Tibial nerve (tissue), 4 donors: ENCODE measurements around the gene EPB41L1. TPM values are rescaled to one million over a fixed set of nuclear protein-coding genes. Genes with fewer than 3 reads are reported as not detected.

Experiments used
- DNase-seq, 2 donors: peaks; one replicate each; pipeline ENCODE4 v3.0.0-alpha.2; 2019; ENCODE audit warnings: low spot score in 2 of 2
- H3K27ac ChIP-seq, 4 donors: fragments of 200-600 bp; sonication (generic) in 3 of 4; one replicate each; pipeline ENCODE4 v1.5.1; 2017 to 2019; ENCODE audit warnings: mild to moderate bottlenecking in 1 of 4
- H3K27me3 ChIP-seq, 2 donors: fragments of 200-600 bp; sonication (generic) in 1 of 2; one replicate each; pipeline versions ENCODE4 v1.5.1 to v1.6.0; 2017 to 2019
- H3K36me3 ChIP-seq, 3 donors: fragments of 200-600 bp; sonication (generic); one replicate each; pipeline ENCODE4 v1.5.1; 2018 to 2019
- H3K4me1 ChIP-seq, 4 donors: fragments of 200-600 bp; sonication (generic) in 3 of 4; one replicate each; pipeline ENCODE4 v1.5.1; 2017 to 2019
- H3K4me3 ChIP-seq, 4 donors: fragments of 200-600 bp; sonication (generic) in 3 of 4; one replicate each; pipeline ENCODE4 v1.5.1; 2017 to 2019; ENCODE audit warnings: mild to moderate bottlenecking in 1 of 4, moderate library complexity in 1 of 4
- H3K9me3 ChIP-seq, 4 donors: fragments of 200-600 bp; sonication (generic) in 3 of 4; one replicate each; pipeline ENCODE4 v1.5.1; 2017 to 2019
- CTCF ChIP-seq, 5 experiments: fragments of 200-600 bp in 3 of 5; fragments of 450-650 bp in 2 of 5; sonication (generic) in 3 of 5; IDR thresholded peaks; one replicate each; pipeline ENCODE4 v1.5.1; 2016 to 2019; ENCODE audit warnings: antibody characterized with exemption in 5 of 5, mild to moderate bottlenecking in 3 of 5, moderate library complexity in 2 of 5
- EP300 ChIP-seq, 2 donors: sonication (generic); formaldehyde crosslinking; IDR thresholded peaks; one replicate each; pipeline ENCODE4 v1.6.1; 2017; ENCODE audit warnings: antibody characterized with exemption in 2 of 2, mild to moderate bottlenecking in 1 of 2
- POLR2A ChIP-seq, 2 donors: fragments of 450-650 bp; IDR thresholded peaks; one replicate each; pipeline ENCODE4 v1.6.1; 2017; ENCODE audit warnings: antibody characterized with exemption in 2 of 2, mild to moderate bottlenecking in 2 of 2, moderate library complexity in 2 of 2
- WGBS, 2 donors: methylation state at CpG; one replicate each; pipeline ENCODE4 v1.1.5; 2018; 5-methylcytosine and 5-hydroxymethylcytosine counted together
- total RNA-seq, 4 donors: library from RNA; depleted of rRNA; stranded (reverse); fragments of >200 nt; gene quantifications; one replicate each; pipeline ENCODE4 v1.1.0, GENCODE V29; 2016

The EPB41L1 gene
- total RNA-seq, 4 donors from 2014 or later: 19.9 to 55.3 (median 30.8) TPM

- TF ChIP-seq EP300 (IDR thresholded peaks at IDR 0.05) (no peak), CTCF (IDR thresholded peaks at IDR 0.05) (no peak), POLR2A (IDR thresholded peaks at IDR 0.05) (no peak)
- Histone ChIP-seq H3K4me3 (no peak overlapping the region), H3K4me1 (peaks cover 0 to 20% (median 8%) of the 10 kb centered on the region in 4 donors), H3K36me3 (no peaks in the 10 kb centered on the region), H3K9me3 (no peaks in the 10 kb centered on the region), H3K27ac (peak overlapping the region in 2 of 4 donors; percentile 1 to 13), H3K27me3 (no peaks in the 10 kb centered on the region)
- DNase-seq: no peak
- 30 to 32% methylated on average over 13 of the region's 13 CpGs for WGBS, 2 donors
These were observed 40.8 kb upstream of the EPB41L1 start for GRCh38 chr20:36113566-36114250.

GRCh38 chr20:36114707-36115106 is 39.8 kb upstream of the EPB41L1 start:
- 83 to 85% methylated on average over 3 of the region's 3 CpGs for WGBS, 2 donors
- no peaks in the 10 kb centered on the region for H3K36me3 ChIP-seq
- H3K27me3 ChIP-seq: no peaks in the 10 kb centered on the region
- H3K4me3 ChIP-seq: no peak overlapping the region
- no peak for DNase-seq
- H3K9me3 ChIP-seq: no peaks in the 10 kb centered on the region
- peaks cover 0 to 20% (median 8%) of the 10 kb centered on the region in 4 donors for H3K4me1 ChIP-seq
- no peak overlapping the region for H3K27ac ChIP-seq
- no peak for TF ChIP-seq CTCF (IDR thresholded peaks at IDR 0.05)
- no peak for TF ChIP-seq POLR2A (IDR thresholded peaks at IDR 0.05)
- no peak for TF ChIP-seq EP300 (IDR thresholded peaks at IDR 0.05)

- H3K36me3 ChIP-seq: no peaks in the 10 kb centered on the region
- peaks cover 0 to 20% (median 8%) of the 10 kb centered on the region in 4 donors for H3K4me1 ChIP-seq
- H3K4me3 ChIP-seq: no peak overlapping the region
- H3K27me3 ChIP-seq: no peaks in the 10 kb centered on the region
- DNase-seq: no peak
- no peaks in the 10 kb centered on the region for H3K9me3 ChIP-seq
- no peak overlapping the region for H3K27ac ChIP-seq
- no peak for TF ChIP-seq EP300 (IDR thresholded peaks at IDR 0.05)
- TF ChIP-seq POLR2A (IDR thresholded peaks at IDR 0.05): no peak
- no peak for TF ChIP-seq CTCF (IDR thresholded peaks at IDR 0.05)
These were observed 38.6 kb upstream of the EPB41L1 start for GRCh38 chr20:36115925-36116324.

- no peak for TF ChIP-seq EP300 (IDR thresholded peaks at IDR 0.05)
These were observed 37.6 kb upstream of the EPB41L1 start for GRCh38 chr20:36116807-36117441.

GRCh38 chr20:36117638-36118037 is 36.9 kb upstream of the EPB41L1 start:
- Histone ChIP-seq H3K27me3 (no peaks in the 10 kb centered on the region), H3K9me3 (no peaks in the 10 kb centered on the region), H3K36me3 (no peaks in the 10 kb centered on the region), H3K4me3 (no peak overlapping the region), H3K27ac (no peak overlapping the region), H3K4me1 (peaks cover 0 to 20% (median 8%) of the 10 kb centered on the region in 4 donors)
- no peak for TF ChIP-seq CTCF (IDR thresholded peaks at IDR 0.05)
- TF ChIP-seq EP300 (IDR thresholded peaks at IDR 0.05): no peak
- TF ChIP-seq POLR2A (IDR thresholded peaks at IDR 0.05): no peak
- no peak for DNase-seq

More at GRCh38 chr20:36116807-36117441, 37.6 kb upstream of the EPB41L1 start:
- H3K36me3 ChIP-seq: no peaks in the 10 kb centered on the region
- no peak for DNase-seq
- H3K4me3 ChIP-seq: no peak overlapping the region
- no peaks in the 10 kb centered on the region for H3K9me3 ChIP-seq
- H3K27ac ChIP-seq: no peak overlapping the region
- 37 to 58% methylated on average over 2 of the region's 2 CpGs for WGBS, 2 donors
- peaks cover 0 to 20% (median 8%) of the 10 kb centered on the region in 4 donors for H3K4me1 ChIP-seq
- H3K27me3 ChIP-seq: no peaks in the 10 kb centered on the region
